Measurements from ENCODE around the gene CBR1.

DNA sequence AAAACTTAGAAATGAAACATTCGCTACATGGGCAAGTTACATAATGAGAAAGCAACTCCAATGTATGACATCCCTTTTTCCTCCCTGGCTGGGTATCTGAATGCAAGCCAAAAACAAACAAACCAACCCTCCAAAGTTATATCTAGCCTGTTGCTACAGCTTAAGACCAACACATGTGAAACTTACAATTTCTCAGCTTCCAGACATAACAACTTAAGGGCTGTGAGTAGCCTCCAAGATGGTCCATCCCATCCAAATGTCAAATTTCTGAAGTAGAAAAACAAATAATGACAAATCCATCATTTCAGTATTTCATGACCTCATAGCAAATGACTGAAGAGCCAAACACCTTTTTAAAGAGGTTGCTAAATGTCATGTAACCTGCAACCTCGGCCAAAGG lies 29.4 kb upstream of the CBR1 start:
- TF ChIP-seq, protein P1, sequence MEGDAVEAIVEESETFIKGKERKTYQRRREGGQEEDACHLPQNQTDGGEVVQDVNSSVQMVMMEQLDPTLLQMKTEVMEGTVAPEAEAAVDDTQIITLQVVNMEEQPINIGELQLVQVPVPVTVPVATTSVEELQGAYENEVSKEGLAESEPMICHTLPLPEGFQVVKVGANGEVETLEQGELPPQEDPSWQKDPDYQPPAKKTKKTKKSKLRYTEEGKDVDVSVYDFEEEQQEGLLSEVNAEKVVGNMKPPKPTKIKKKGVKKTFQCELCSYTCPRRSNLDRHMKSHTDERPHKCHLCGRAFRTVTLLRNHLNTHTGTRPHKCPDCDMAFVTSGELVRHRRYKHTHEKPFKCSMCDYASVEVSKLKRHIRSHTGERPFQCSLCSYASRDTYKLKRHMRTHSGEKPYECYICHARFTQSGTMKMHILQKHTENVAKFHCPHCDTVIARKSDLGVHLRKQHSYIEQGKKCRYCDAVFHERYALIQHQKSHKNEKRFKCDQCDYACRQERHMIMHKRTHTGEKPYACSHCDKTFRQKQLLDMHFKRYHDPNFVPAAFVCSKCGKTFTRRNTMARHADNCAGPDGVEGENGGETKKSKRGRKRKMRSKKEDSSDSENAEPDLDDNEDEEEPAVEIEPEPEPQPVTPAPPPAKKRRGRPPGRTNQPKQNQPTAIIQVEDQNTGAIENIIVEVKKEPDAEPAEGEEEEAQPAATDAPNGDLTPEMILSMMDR (conservative IDR thresholded peaks at IDR 0.05) = no peak
- no peak for TF ChIP-seq ZFX (IDR thresholded peaks at IDR 0.05)

Data from C4-2B (cell line).